ENCODE measurements around the gene SUSD5. TPM values are rescaled to one million over a fixed set of nuclear protein-coding genes. Genes with fewer than 3 reads are reported as not detected.
"Not testable (repeated sequence)": the region's sequence is repeated elsewhere in the genome, so short reads cannot be mapped to it uniquely, and the experiment has no call there.

SUSD5 gene
- total RNA-seq, 1 donor from 2014 or later = 3.1 TPM

- Histone ChIP-seq H3K9me3 (ENCODE audit: low read depth) (no peaks in the 10 kb centered on the region), H3F3A (ENCODE audit: low read depth) (no peaks in the 10 kb centered on the region), H3K4me2 (no peak overlapping the region), H4K20me1 (ENCODE audit: low read depth) (no peaks in the 10 kb centered on the region), H3K4me3 (no peak overlapping the region), H3K9ac (no peak overlapping the region), H3K27ac (no peak overlapping the region), H3K36me3 (peaks cover 3% of the 10 kb centered on the region), H3K79me2 (ENCODE audit: low read depth) (no peaks in the 10 kb centered on the region), H3K4me1 (peaks cover 6% of the 10 kb centered on the region), H3K27me3 (no peaks in the 10 kb centered on the region), H2AFZ (replicated peaks) (no peak overlapping the region)
- Mint-ChIP-seq H3K9me3 (no peaks in the 10 kb centered on the region), H3K4me3 (no peak overlapping the region), H3K36me3 (peaks cover 27% of the 10 kb centered on the region), H3K4me1 (peaks cover 9% of the 10 kb centered on the region), H3K27me3 (ENCODE audit: insufficient read depth, low read depth) (no peaks in the 10 kb centered on the region), H3K27ac (no peak overlapping the region)
- DNase-seq (ENCODE audit: low spot score) = no peak
- TF ChIP-seq EZH2 (IDR thresholded peaks at IDR 0.05) = no peak
Observed at GRCh38 chr3:33139996-33140395, 78.6 kb downstream of the SUSD5 start.

- H2AFZ ChIP-seq (replicated peaks); H3K36me3 ChIP-seq; H3K9ac ChIP-seq; H4K20me1 ChIP-seq (ENCODE audit: low read depth); H3K27me3 Mint-ChIP-seq (ENCODE audit: insufficient read depth, low read depth); DNase-seq (ENCODE audit: low spot score); H3K27ac Mint-ChIP-seq; H3K4me1 ChIP-seq; H3K9me3 ChIP-seq (ENCODE audit: low read depth); H3K4me2 ChIP-seq; H3K27ac ChIP-seq; H3K4me1 Mint-ChIP-seq; H3K4me3 Mint-ChIP-seq; H3K4me3 ChIP-seq; H3F3A ChIP-seq (ENCODE audit: low read depth); H3K9me3 Mint-ChIP-seq; H3K79me2 ChIP-seq (ENCODE audit: low read depth); H3K27me3 ChIP-seq: not testable (repeated sequence)
- H3K36me3 Mint-ChIP-seq = peaks cover 29% of the 10 kb centered on the region
Observed at GRCh38 chr3:33139006-33139623, 79.5 kb downstream of the SUSD5 start.

- H3K36me3 ChIP-seq = peaks cover 3% of the 10 kb centered on the region
- H3K9ac ChIP-seq = no peak overlapping the region
- TF ChIP-seq EZH2phosphoT487 (IDR thresholded peaks at IDR 0.05) (no peak), CTCF (IDR thresholded peaks at IDR 0.05) (no peak), EZH2 (IDR thresholded peaks at IDR 0.05) (no peak)
- H3K9me3 ChIP-seq (ENCODE audit: low read depth) = no peaks in the 10 kb centered on the region
- Mint-ChIP-seq H3K27me3 (ENCODE audit: insufficient read depth, low read depth) (no peaks in the 10 kb centered on the region), H3K4me1 (peaks cover 9% of the 10 kb centered on the region), H3K36me3 (peaks cover 28% of the 10 kb centered on the region), H3K9me3 (no peaks in the 10 kb centered on the region), H3K4me3 (no peak overlapping the region), H3K27ac (no peak overlapping the region)
- H3K4me2 ChIP-seq = no peak overlapping the region
- no peak for DNase-seq (ENCODE audit: low spot score)
- peaks cover 6% of the 10 kb centered on the region for H3K4me1 ChIP-seq
- H3K4me3 ChIP-seq = no peak overlapping the region
- H3F3A ChIP-seq (ENCODE audit: low read depth) = no peaks in the 10 kb centered on the region
- no peaks in the 10 kb centered on the region for H4K20me1 ChIP-seq (ENCODE audit: low read depth)
- no peaks in the 10 kb centered on the region for H3K27me3 ChIP-seq
- H3K27ac ChIP-seq = no peak overlapping the region
- no peak overlapping the region for H2AFZ ChIP-seq (replicated peaks)
- no peaks in the 10 kb centered on the region for H3K79me2 ChIP-seq (ENCODE audit: low read depth)
Observed at GRCh38 chr3:33137691-33138090, 80.9 kb downstream of the SUSD5 start.

- Histone ChIP-seq H3K27ac (no peak overlapping the region), H4K20me1 (ENCODE audit: low read depth) (no peaks in the 10 kb centered on the region), H3K4me1 (peaks cover 4% of the 10 kb centered on the region), H3K27me3 (no peaks in the 10 kb centered on the region), H3K9ac (no peak overlapping the region), H3K36me3 (peaks cover 3% of the 10 kb centered on the region), H3K9me3 (ENCODE audit: low read depth) (no peaks in the 10 kb centered on the region), H2AFZ (replicated peaks) (no peak overlapping the region), H3F3A (ENCODE audit: low read depth) (no peaks in the 10 kb centered on the region), H3K4me3 (no peak overlapping the region), H3K79me2 (ENCODE audit: low read depth) (no peaks in the 10 kb centered on the region), H3K4me2 (no peak overlapping the region)
- no peak overlapping the region for H3K27ac Mint-ChIP-seq
- H3K4me1 Mint-ChIP-seq = no peaks in the 10 kb centered on the region
- no peaks in the 10 kb centered on the region for H3K9me3 Mint-ChIP-seq
- H3K27me3 Mint-ChIP-seq (ENCODE audit: insufficient read depth, low read depth) = no peaks in the 10 kb centered on the region
- DNase-seq (ENCODE audit: low spot score) = no peak
- H3K4me3 Mint-ChIP-seq = no peak overlapping the region
- peaks cover 20% of the 10 kb centered on the region for H3K36me3 Mint-ChIP-seq
- TF ChIP-seq EZH2 (IDR thresholded peaks at IDR 0.05) = no peak
Observed at GRCh38 chr3:33134026-33134625, 84.5 kb downstream of the SUSD5 start.

GRCh38 chr3:33132019-33132360 is 86.6 kb downstream of the SUSD5 start:
- DNase-seq (ENCODE audit: low spot score) = no peak
- Mint-ChIP-seq H3K4me1 (no peaks in the 10 kb centered on the region), H3K27ac (no peak overlapping the region), H3K4me3 (no peak overlapping the region), H3K9me3 (no peaks in the 10 kb centered on the region), H3K27me3 (ENCODE audit: insufficient read depth, low read depth) (no peaks in the 10 kb centered on the region), H3K36me3 (peaks cover 14% of the 10 kb centered on the region)
- Histone ChIP-seq H3K4me3 (no peak overlapping the region), H4K20me1 (ENCODE audit: low read depth) (no peaks in the 10 kb centered on the region), H3F3A (ENCODE audit: low read depth) (no peaks in the 10 kb centered on the region), H3K9me3 (ENCODE audit: low read depth) (no peaks in the 10 kb centered on the region), H3K79me2 (ENCODE audit: low read depth) (no peaks in the 10 kb centered on the region), H3K4me2 (no peak overlapping the region), H2AFZ (replicated peaks) (no peak overlapping the region), H3K27me3 (no peaks in the 10 kb centered on the region), H3K9ac (no peak overlapping the region), H3K4me1 (peaks cover 8% of the 10 kb centered on the region), H3K36me3 (no peaks in the 10 kb centered on the region), H3K27ac (no peak overlapping the region)
- TF ChIP-seq CTCF (IDR thresholded peaks at IDR 0.05) (no peak), EZH2 (IDR thresholded peaks at IDR 0.05) (no peak), EZH2phosphoT487 (IDR thresholded peaks at IDR 0.05) (no peak)

All from neural progenitor cell (in vitro differentiated cells).